Retinal pigment epithelial cell (primary cell): Measurements from ENCODE around the gene TMEM98.
"Not testable (repeated sequence)": the region's sequence is repeated elsewhere in the genome, so short reads cannot be mapped to it uniquely, and the experiment has no call there.

Source experiments
- DNase-seq: peaks from one replicate; pipeline ENCODE4 v3.0.0-alpha.2; 2010; ENCODE audit warnings: low read depth
- H3K4me3 ChIP-seq: 2 replicates; pipeline ENCODE4 v1.5.1; 2011; ENCODE audit warnings: mild to moderate bottlenecking, low read length, control low read depth, moderate library complexity
- TF ChIP-seq, protein P1 (sequence below): conservative IDR thresholded peaks from 2 replicates; pipeline ENCODE4 v1.5.1; 2011; ENCODE audit warnings: low read depth, low read length, control low read depth, inconsistent platforms

TMEM98 gene

GRCh38 chr17:32916134-32916533 is 11.8 kb upstream of the TMEM98 start:
- no peak for DNase-seq
- H3K4me3 ChIP-seq: no peak overlapping the region
- TF ChIP-seq, protein P1, sequence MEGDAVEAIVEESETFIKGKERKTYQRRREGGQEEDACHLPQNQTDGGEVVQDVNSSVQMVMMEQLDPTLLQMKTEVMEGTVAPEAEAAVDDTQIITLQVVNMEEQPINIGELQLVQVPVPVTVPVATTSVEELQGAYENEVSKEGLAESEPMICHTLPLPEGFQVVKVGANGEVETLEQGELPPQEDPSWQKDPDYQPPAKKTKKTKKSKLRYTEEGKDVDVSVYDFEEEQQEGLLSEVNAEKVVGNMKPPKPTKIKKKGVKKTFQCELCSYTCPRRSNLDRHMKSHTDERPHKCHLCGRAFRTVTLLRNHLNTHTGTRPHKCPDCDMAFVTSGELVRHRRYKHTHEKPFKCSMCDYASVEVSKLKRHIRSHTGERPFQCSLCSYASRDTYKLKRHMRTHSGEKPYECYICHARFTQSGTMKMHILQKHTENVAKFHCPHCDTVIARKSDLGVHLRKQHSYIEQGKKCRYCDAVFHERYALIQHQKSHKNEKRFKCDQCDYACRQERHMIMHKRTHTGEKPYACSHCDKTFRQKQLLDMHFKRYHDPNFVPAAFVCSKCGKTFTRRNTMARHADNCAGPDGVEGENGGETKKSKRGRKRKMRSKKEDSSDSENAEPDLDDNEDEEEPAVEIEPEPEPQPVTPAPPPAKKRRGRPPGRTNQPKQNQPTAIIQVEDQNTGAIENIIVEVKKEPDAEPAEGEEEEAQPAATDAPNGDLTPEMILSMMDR: no peak

DNA sequence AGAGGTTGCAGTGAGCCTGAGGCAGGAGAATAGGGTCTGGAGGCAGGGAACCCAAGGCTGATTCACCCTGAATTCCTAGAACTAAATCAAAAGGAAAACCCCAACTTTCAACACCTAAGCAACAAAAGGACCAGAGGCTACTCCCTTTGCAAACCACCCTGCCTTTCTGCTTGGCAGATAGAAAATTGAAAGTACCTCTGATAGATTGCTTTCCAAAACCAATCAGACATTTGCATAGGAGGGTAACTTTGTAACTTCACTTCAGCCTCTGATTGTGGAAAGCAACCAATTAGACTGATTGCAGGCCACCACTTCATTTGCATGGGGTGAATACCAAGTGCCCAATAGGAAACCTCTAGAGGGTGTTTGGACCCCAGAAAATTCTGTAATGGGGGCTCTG is 10.9 kb upstream of the TMEM98 start:
- DNase-seq: no peak
- TF ChIP-seq, protein P1: no peak
- H3K4me3 ChIP-seq: no peak overlapping the region

DNA sequence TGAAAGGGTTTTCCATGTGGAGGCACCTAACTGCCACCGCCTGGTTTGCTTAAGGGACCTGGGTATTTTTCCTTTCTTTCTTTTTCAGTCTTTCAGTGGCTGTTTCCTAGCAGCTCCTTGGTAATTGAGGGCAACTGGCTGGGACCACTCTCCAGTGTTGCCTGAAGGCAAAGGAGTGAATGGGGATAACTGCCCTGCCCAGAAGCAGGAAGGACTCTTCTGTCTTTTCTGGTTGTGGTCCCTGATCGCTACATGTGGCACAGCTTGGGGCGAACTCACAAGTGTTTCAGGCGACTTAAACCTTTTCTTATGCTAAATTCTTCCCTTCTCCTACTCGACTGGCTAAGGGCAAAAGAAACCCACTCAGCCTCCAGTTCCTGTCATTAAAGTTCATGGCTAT is 10.1 kb upstream of the TMEM98 start:
- no peak overlapping the region for H3K4me3 ChIP-seq
- TF ChIP-seq, protein P1: no peak
- no peak for DNase-seq

DNA sequence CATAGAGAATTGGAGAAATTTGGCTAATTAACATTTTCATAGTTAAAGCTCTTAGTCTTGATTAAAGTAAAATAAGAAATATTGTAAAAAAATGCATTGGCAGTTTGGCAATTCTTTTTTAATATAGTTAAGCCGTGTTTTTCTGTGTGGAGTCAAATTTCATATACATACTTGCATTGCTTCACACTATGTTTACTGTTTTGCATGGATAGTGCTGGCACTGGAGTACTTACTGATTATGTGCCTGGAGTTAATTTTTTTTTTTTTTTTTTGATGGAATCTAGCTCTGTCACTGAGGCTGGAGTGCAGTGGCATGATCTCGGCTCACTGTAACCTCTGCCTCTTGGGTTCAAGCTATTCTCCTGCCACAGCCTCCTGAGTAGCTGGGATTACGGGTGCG is 8.1 kb upstream of the TMEM98 start:
- not testable (repeated sequence) for H3K4me3 ChIP-seq, DNase-seq

DNA sequence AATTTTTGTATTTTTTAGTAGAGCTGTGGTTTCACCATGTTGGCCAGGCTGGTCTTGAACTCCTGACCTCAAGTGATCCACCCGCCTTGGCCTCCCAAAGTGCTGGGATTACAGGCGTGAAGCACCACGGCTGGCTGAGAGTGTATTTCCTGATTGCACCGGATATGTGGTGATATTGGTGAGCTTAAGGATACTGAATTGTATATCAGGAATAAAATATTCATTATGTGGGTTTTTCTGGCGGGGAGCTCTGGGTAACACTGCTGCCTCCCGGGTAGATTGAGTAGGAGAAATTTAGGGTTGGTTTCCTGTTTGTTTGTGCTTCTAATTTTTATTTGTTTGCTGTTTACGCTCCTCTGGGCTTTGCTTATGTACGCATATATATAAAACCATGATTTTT is 7.7 kb upstream of the TMEM98 start:
- TF ChIP-seq, protein P1: no peak
- no peak overlapping the region for H3K4me3 ChIP-seq
- DNase-seq: no peak

DNA sequence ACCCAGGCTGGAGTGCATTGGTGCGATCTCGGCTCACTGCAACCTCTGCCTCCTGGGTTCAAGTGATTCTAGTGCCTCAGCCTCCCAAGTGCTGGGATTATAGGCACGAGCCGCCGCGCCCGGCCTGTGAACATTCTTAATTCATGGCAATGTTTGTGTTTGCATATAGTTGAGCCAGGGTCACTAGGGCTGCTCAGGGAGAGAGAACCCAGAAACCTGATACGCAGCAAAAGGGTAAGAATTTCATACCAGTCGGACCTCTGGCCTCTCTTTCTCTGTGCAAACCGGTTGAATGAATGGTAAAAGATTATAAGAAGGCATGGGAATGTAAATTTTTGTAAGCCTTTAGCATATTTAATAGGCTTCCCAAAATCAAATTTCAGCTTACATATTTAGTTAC is 6.9 kb upstream of the TMEM98 start:
- H3K4me3 ChIP-seq: no peak overlapping the region
- TF ChIP-seq, protein P1: no peak
- DNase-seq: no peak

DNA sequence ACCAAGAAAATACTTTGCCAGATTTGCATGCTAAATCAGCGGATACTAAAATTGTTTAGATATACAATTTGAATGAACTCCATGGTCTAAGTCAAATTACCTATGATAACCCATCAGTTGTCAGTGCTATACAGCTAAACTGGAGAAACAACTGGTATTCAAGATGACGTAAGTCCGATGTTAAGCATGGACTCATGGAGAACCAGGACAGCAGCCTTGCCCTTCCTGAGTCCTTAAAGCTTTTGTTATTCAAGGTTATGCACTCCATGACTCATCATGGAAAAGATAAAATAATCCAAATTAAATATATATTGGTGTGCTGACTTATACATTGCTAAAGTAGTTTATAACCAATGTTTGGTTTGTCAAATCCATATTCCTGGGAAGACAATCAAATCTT is 4.0 kb upstream of the TMEM98 start:
- not testable (repeated sequence) for DNase-seq, H3K4me3 ChIP-seq

GRCh38 chr17:32926183-32926582 is 1.8 kb upstream of the TMEM98 start:
- H3K4me3 ChIP-seq: no peak overlapping the region
- TF ChIP-seq, protein P1: no peak
- no peak for DNase-seq

- not testable (repeated sequence) for H3K4me3 ChIP-seq, DNase-seq
Measured at GRCh38 chr17:32926789-32927188, 1.2 kb upstream of the TMEM98 start.
